Putamen (tissue), 1 donor: ENCODE measurements around the gene CTSW.

Experiments
- DNase-seq: peaks from one replicate; pipeline ENCODE4 v3.0.0-alpha.2; 2016; ENCODE audit warnings: low spot score

Gene CTSW

GRCh38 chr11:65931773-65932557 lies 52.3 kb downstream of the CTSW start:
- DNase-seq, result no peak

- DNase-seq, result no peak
Observed at GRCh38 chr11:65932558-65932919, 52.9 kb downstream of the CTSW start.
